ENCODE results near the gene FAM111B. TPM values are rescaled to one million over a fixed set of nuclear protein-coding genes. Genes with fewer than 3 reads are reported as not detected.
"Not testable (repeated sequence)": the region's sequence is repeated elsewhere in the genome, so short reads cannot be mapped to it uniquely, and the experiment has no call there.

The FAM111B gene
- 10 to 100 TPM in 5 of 6 experiments, 1 to 10 TPM in 1; 6.1 to 16.7 (median 13.5) TPM for total RNA-seq (2021; fragmentation: NEBNext Ultra II Directional; extraction: Animal tissue kit (Norgen Biotek cat#: 25700))
- long read RNA-seq, partial matches to known transcripts, result 0 of 4 reads
- long read RNA-seq, other reads (novel, unspliced or antisense), result 1 of 4 reads

DNA sequence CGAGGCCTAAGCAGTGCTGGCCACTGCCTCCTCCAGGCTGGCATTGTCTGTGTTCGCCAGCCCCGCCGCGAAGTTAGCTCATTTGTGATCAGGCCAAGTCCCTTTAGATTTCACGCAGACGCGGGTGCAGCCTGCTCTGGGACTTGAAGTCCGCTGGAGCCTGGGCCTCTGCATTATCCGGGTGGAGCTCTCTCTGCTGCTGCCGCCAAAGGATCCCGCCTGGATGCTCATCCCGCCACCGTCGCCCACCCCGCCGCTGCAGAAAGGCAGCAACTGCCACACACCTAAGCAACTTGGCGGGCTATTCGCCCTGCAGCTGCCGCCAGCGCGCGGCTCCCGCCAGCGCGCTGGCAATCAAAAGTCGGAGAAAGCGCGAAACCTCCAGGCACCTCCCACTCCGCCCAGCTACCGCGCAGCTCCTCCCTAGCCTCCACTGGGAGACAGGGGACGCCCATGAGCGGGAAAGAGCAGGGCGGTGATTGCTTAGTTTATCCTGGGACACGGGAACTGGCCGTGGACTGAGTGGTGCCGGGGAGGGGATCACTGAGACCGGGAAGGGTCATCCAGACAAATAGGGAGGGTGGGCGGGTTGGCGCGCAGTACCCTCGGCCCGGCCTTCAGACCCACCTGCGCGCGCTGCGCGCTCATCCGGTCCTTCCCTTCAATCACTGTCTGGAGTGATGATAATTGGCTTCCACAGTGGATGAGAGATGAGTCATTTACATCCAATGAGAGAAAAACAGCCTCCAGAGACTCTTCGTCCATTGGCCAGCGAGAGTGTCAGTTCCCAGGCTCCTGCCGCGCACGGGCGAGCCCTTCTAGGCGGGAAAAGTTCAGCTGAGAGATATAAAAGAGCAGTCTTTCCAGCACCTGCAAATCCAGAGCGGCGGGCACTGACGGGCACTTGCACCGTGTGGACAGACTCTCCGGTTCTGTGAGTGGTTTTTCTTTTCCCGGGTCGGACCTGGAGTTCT is at the start of gene FAM111B:
TSS of gene FAM111B (plus strand) at position 875 of the 974 bp plus-strand sequence. CDS start 2,389 bp downstream, outside the sequence.
- Mint-ChIP-seq H3K4me1 (ENCODE audit: low read depth) (peaks cover 63% of the 10 kb centered on the region), H3K4me3 (peak within 1 kb of the TSS; percentile 96), H3K27me3 (ENCODE audit: insufficient read depth) (peaks cover 2% of the 10 kb centered on the region), H3K36me3 (ENCODE audit: low read depth) (peaks cover 5% of the 10 kb centered on the region; the same call in 1 of the 2 replicates), H3K27ac (peak within 1 kb of the TSS; percentile 63; the same call in 1 of the 2 replicates), H3K9me3 (no peaks in the 10 kb centered on the region)
- no peak; the same call in 1 of the 2 replicates for TF ChIP-seq CTCF (IDR thresholded peaks at IDR 0.05)
- peak; percentile 92 for DNase-seq

- not testable (repeated sequence) for H3K9me3 Mint-ChIP-seq; H3K4me1 Mint-ChIP-seq (ENCODE audit: low read depth); H3K36me3 Mint-ChIP-seq (ENCODE audit: low read depth); H3K27ac Mint-ChIP-seq
- Mint-ChIP-seq H3K4me3 (peak overlapping the region; percentile 78), H3K27me3 (ENCODE audit: insufficient read depth) (peaks cover 33% of the 10 kb centered on the region)
- peak; percentile 86 for TF ChIP-seq CTCF (IDR thresholded peaks at IDR 0.05)
- peak; percentile 88 for DNase-seq
Measured at GRCh38 chr11:59058120-59059033, 48.7 kb upstream of the FAM111B start.

- not testable (repeated sequence) for H3K4me1 Mint-ChIP-seq (ENCODE audit: low read depth); H3K27ac Mint-ChIP-seq; DNase-seq; H3K36me3 Mint-ChIP-seq (ENCODE audit: low read depth); H3K9me3 Mint-ChIP-seq; H3K4me3 Mint-ChIP-seq
- peaks cover 41% of the 10 kb centered on the region for H3K27me3 Mint-ChIP-seq (ENCODE audit: insufficient read depth)
Measured at GRCh38 chr11:59060096-59060495, 46.9 kb upstream of the FAM111B start.

DNA sequence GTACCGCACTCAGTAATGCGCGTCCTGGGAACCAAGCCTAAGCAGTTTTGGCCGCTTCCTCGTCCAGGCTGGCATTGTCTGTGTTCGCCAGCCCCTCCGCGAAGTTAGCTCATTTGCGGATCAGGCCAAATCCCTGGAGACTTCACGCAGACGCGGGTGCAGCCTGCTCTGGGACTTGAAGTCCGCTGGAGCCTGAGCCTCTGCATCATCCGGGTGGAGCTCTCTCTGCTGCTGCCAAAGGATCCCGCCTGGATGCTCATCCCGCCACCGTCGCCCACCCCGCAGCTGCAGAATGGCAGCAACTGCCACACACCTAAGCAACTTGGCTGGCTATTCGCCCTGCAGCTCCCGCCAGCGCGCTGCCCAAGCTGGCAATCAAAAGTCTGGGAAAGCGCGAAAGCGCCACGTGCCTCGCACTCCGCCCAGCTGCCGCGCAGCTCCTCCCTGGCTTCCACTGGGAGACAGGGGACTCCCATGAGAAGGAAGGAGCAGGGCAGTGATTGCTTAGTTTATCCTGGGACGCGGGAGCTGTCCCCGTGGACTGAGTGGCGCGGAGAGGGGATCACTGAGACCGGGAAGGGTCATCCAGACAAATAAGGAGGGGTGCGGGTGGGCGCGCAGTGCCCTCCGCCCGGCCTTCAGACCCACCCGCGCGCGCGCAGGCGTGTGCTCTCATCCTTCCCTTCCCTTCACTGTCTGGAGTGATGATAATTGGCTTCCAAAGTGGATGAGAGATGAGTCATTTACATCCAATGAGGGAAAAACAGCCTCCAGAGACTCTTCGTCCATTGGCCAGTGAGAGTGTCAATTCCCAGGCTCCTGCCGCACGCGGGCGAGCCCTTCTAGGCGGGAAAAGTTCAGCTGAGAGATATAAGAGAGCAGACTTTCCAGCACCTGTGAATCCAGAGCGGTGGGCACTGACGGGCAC is 44.2 kb upstream of the FAM111B start:
- no peaks in the 10 kb centered on the region for H3K36me3 Mint-ChIP-seq (ENCODE audit: low read depth)
- H3K4me1 Mint-ChIP-seq (ENCODE audit: low read depth), result peaks cover 4% of the 10 kb centered on the region; the same call in 1 of the 2 replicates
- H3K9me3 Mint-ChIP-seq, result no peaks in the 10 kb centered on the region
- DNase-seq, result no peak
- peaks cover 36% of the 10 kb centered on the region for H3K27me3 Mint-ChIP-seq (ENCODE audit: insufficient read depth)
- H3K4me3 Mint-ChIP-seq, result no peak overlapping the region
- no peak for TF ChIP-seq CTCF (IDR thresholded peaks at IDR 0.05)
- H3K27ac Mint-ChIP-seq, result no peak overlapping the region

- not testable (repeated sequence) for H3K4me3 Mint-ChIP-seq; H3K9me3 Mint-ChIP-seq; DNase-seq; H3K4me1 Mint-ChIP-seq (ENCODE audit: low read depth); H3K27ac Mint-ChIP-seq; H3K36me3 Mint-ChIP-seq (ENCODE audit: low read depth)
- H3K27me3 Mint-ChIP-seq (ENCODE audit: insufficient read depth), result peaks cover 36% of the 10 kb centered on the region
Measured at GRCh38 chr11:59063996-59064727, 42.9 kb upstream of the FAM111B start.
